GM23248 (cell line): Measurements from ENCODE around the gene TRHDE. TPM values are rescaled to one million over a fixed set of nuclear protein-coding genes. Genes with fewer than 3 reads are reported as not detected.

ENCODE experiments used
- DNase-seq: peaks from one replicate; pipeline ENCODE4 v3.0.0-alpha.2; 2015
- H2AFZ ChIP-seq: fragments of 200-600 bp; sonication (generic); 2 replicates; pipeline ENCODE4 v1.6.1; 2016; ENCODE audit warnings: antibody characterized with exemption
- H3F3A ChIP-seq: fragments of 200-600 bp; sonication (generic); 2 replicates; pipeline ENCODE4 v1.6.1; 2016; ENCODE audit warnings: mild to moderate bottlenecking, antibody characterized with exemption, mixed run types; ENCODE audit not compliant: insufficient read depth
- H3K27ac ChIP-seq: fragments of 200-600 bp; sonication (generic); 2 replicates; pipeline ENCODE4 v1.5.1; 2016; ENCODE audit warnings: mild to moderate bottlenecking
- H3K27me3 ChIP-seq: fragments of 200-600 bp; sonication (generic); replicated peaks from 2 replicates; pipeline ENCODE4 v1.6.1; 2016; ENCODE audit warnings: mild to moderate bottlenecking; ENCODE audit not compliant: insufficient read depth
- H3K36me3 ChIP-seq: fragments of 200-600 bp; sonication (generic); 2 replicates; pipeline ENCODE4 v1.6.1; 2016; ENCODE audit warnings: low read depth, mild to moderate bottlenecking
- H3K4me1 ChIP-seq: fragments of 200-600 bp; sonication (generic); 2 replicates; pipeline ENCODE4 v1.6.1; 2016; ENCODE audit warnings: mild to moderate bottlenecking; ENCODE audit not compliant: insufficient read depth
- H3K4me2 ChIP-seq: fragments of 200-600 bp; sonication (generic); one replicate; pipeline ENCODE4 v1.6.1; 2016; ENCODE audit warnings: mild to moderate bottlenecking; ENCODE audit not compliant: unreplicated experiment
- H3K4me3 ChIP-seq: fragments of 200-600 bp; sonication (generic); 2 replicates; pipeline ENCODE4 v1.5.1; 2016; ENCODE audit warnings: mild to moderate bottlenecking
- H3K79me2 ChIP-seq: fragments of 200-600 bp; sonication (generic); 2 replicates; pipeline ENCODE4 v1.6.1; 2016; ENCODE audit warnings: mild to moderate bottlenecking; ENCODE audit not compliant: insufficient read depth
- H3K9ac ChIP-seq: fragments of 200-600 bp; sonication (generic); 2 replicates; pipeline ENCODE4 v1.6.1; 2016; ENCODE audit warnings: mild to moderate bottlenecking
- H3K9me2 ChIP-seq: fragments of 200-600 bp; sonication (generic); 2 replicates; pipeline ENCODE4 v1.6.1; 2016; ENCODE audit warnings: mixed run types, mild to moderate bottlenecking, moderate library complexity; ENCODE audit not compliant: insufficient read depth
- H3K9me3 ChIP-seq: fragments of 200-600 bp; sonication (generic); one replicate; pipeline ENCODE4 v1.6.1; 2017; ENCODE audit warnings: low read depth
- H4K20me1 ChIP-seq: fragments of 200-600 bp; sonication (generic); 2 replicates; pipeline ENCODE4 v1.6.0; 2016; ENCODE audit not compliant: insufficient read depth
- EZH2 ChIP-seq: fragments of 200-600 bp; sonication (generic); IDR thresholded peaks from 2 replicates; pipeline ENCODE4 v1.6.1; 2018; ENCODE audit warnings: antibody characterized with exemption, mild to moderate bottlenecking; ENCODE audit not compliant: insufficient read depth, poor library complexity, severe bottlenecking
- EZH2phosphoT487 ChIP-seq: fragments of 200-600 bp; sonication (generic); IDR thresholded peaks from 2 replicates; pipeline ENCODE4 v1.6.1; 2018; ENCODE audit warnings: antibody characterized with exemption, moderate library complexity, mild to moderate bottlenecking, low read depth; ENCODE audit not compliant: insufficient read depth
- WGBS, 2 experiments: methylation state at CpG; one replicate each; pipeline ENCODE4 v1.1.6; 2015 to 2017; ENCODE audit warnings: low lambda C conversion rate in 2 of 2, low coverage in 1 of 2; ENCODE audit errors: missing lambda C conversion rate in 2 of 2; 5-methylcytosine and 5-hydroxymethylcytosine counted together
- in situ Hi-C: fragments of 300-500 bp; cut with MboI; formaldehyde crosslinking; loops from 2 replicates; pipeline ENCODE4 v1.15.0; 2020
- polyA plus RNA-seq: library from polyadenylated mRNA; unstranded; fragments of >200 nt; fragmentation: Nextera tagmentation; extraction: Ambion mirVana; gene quantifications from 2 replicates; pipeline ENCODE4 v1.2.1, GENCODE V29; 2016
- total RNA-seq: library from RNA; depleted of rRNA; stranded (reverse); fragments of >200 nt; shearing (Covaris generic); gene quantifications from 2 replicates; pipeline ENCODE4 v1.2.3, GENCODE V29; 2014

TRHDE gene
- total and polyA plus RNA-seq, 2 experiments from 2014 or later, result 1.4 to 2.8 TPM

- in situ Hi-C loops, result no loop called here
- Histone ChIP-seq H3K4me2 (no peak overlapping the region), H4K20me1 (no peaks in the 10 kb centered on the region), H3K27me3 (no peaks in the 10 kb centered on the region), H3K9me3 (no peaks in the 10 kb centered on the region), H3F3A (no peaks in the 10 kb centered on the region), H3K4me1 (no peaks in the 10 kb centered on the region), H2AFZ (no peak overlapping the region), H3K9me2 (no peaks in the 10 kb centered on the region), H3K27ac (no peak overlapping the region), H3K9ac (no peak overlapping the region), H3K36me3 (no peaks in the 10 kb centered on the region), H3K79me2 (no peaks in the 10 kb centered on the region), H3K4me3 (no peak overlapping the region)
- DNase-seq, result no peak
- 45 to 55% methylated on average over 3 of the region's 3 CpGs for WGBS, 2 experiments
- no peak for TF ChIP-seq EZH2
- TF ChIP-seq EZH2phosphoT487, result no peak
Observed at GRCh38 chr12:72315858-72316257, 43.7 kb downstream of the TRHDE start.

GRCh38 chr12:72318341-72318740 is 46.2 kb downstream of the TRHDE start:
- Histone ChIP-seq H3K27ac (no peak overlapping the region), H3K4me1 (no peaks in the 10 kb centered on the region), H3K27me3 (no peaks in the 10 kb centered on the region), H3K9me3 (no peaks in the 10 kb centered on the region), H4K20me1 (no peaks in the 10 kb centered on the region), H3K9me2 (no peaks in the 10 kb centered on the region), H3K4me2 (no peak overlapping the region), H2AFZ (no peak overlapping the region), H3K36me3 (no peaks in the 10 kb centered on the region), H3K4me3 (no peak overlapping the region), H3K9ac (no peak overlapping the region), H3K79me2 (no peaks in the 10 kb centered on the region), H3F3A (no peaks in the 10 kb centered on the region)
- TF ChIP-seq EZH2 (no peak), EZH2phosphoT487 (no peak)
- in situ Hi-C loops, result no loop called here
- DNase-seq, result no peak
- 28 to 33% methylated on average over 4 of the region's 4 CpGs for WGBS, 2 experiments

- in situ Hi-C loops, result no loop called here
- Histone ChIP-seq H2AFZ (no peak overlapping the region; the same call in 1 of the 2 replicates), H4K20me1 (no peaks in the 10 kb centered on the region), H3K4me3 (no peak overlapping the region), H3K4me1 (no peaks in the 10 kb centered on the region), H3K36me3 (no peaks in the 10 kb centered on the region), H3K9ac (no peak overlapping the region), H3K9me3 (no peaks in the 10 kb centered on the region), H3K9me2 (no peaks in the 10 kb centered on the region), H3F3A (no peaks in the 10 kb centered on the region), H3K4me2 (no peak overlapping the region), H3K27ac (0 out of 2 replicates have a peak overlapping the region, but pooled peaks have one; percentile 30), H3K27me3 (no peaks in the 10 kb centered on the region), H3K79me2 (no peaks in the 10 kb centered on the region)
- 18% methylated on average over 1 of the region's 1 CpG for WGBS, 2 experiments
- DNase-seq, result peak; percentile 26
- TF ChIP-seq EZH2phosphoT487, result no peak
- TF ChIP-seq EZH2, result no peak
Observed at GRCh38 chr12:72323881-72324280, 51.7 kb downstream of the TRHDE start.

DNA sequence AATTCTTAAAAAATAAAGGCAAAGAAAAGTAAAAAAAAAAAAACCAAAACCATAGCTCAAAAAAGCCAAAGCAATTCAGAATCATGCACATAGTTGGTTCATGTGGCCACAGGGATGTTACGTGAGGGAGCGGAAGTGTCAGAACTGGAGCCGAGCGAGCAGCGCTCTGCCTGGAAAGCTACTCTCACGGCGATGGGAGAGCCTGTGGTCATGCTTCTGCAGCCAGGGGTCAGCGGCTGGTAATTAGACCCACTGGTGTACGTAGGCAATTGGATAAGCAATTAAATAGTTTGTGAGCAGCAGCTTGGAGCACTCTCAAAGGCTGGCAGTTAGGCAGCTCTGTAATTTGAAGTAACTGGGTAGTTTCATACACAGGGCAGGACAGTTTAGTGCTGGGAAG is 58.1 kb downstream of the TRHDE start:
- Histone ChIP-seq H3K9me3 (no peaks in the 10 kb centered on the region), H3K9ac (no peak overlapping the region), H3K4me1 (no peaks in the 10 kb centered on the region), H3K27me3 (no peaks in the 10 kb centered on the region), H2AFZ (no peak overlapping the region), H3K36me3 (no peaks in the 10 kb centered on the region), H3K79me2 (no peaks in the 10 kb centered on the region), H3K27ac (no peak overlapping the region), H3K4me2 (no peak overlapping the region), H3F3A (no peaks in the 10 kb centered on the region), H3K9me2 (no peaks in the 10 kb centered on the region), H3K4me3 (no peak overlapping the region), H4K20me1 (no peaks in the 10 kb centered on the region)
- TF ChIP-seq EZH2, result no peak
- no peak for TF ChIP-seq EZH2phosphoT487
- in situ Hi-C loops, result no loop called here
- no peak for DNase-seq
- 59 to 60% methylated on average over 9 of the region's 9 CpGs for WGBS, 2 experiments

DNA sequence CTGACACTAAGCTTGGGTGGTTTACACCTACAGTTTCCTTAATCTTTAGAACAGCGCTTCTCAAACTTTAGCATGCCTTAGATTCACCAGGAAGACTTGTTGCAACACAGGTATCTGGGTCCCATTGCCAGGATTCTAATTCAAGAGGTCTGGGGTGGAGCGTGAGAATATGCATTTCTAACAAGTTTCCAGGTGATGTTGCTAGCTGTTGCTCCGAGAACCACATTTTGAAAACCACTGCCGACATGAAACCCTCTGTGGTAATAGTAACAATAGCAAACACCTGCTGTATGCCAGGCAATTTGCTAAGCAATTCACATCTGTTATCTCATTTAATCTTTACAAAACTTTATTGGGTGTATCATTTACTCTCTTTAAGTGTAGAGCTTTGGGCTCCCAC is 58.6 kb downstream of the TRHDE start:
- Histone ChIP-seq H3K4me2 (no peak overlapping the region), H2AFZ (no peak overlapping the region), H3K9me2 (no peaks in the 10 kb centered on the region), H3K4me1 (no peaks in the 10 kb centered on the region), H3K9ac (no peak overlapping the region), H4K20me1 (no peaks in the 10 kb centered on the region), H3K9me3 (no peaks in the 10 kb centered on the region), H3F3A (no peaks in the 10 kb centered on the region), H3K27me3 (no peaks in the 10 kb centered on the region), H3K27ac (no peak overlapping the region), H3K36me3 (no peaks in the 10 kb centered on the region), H3K4me3 (no peak overlapping the region), H3K79me2 (no peaks in the 10 kb centered on the region)
- TF ChIP-seq EZH2phosphoT487, result no peak
- no peak for TF ChIP-seq EZH2
- no peak for DNase-seq
- in situ Hi-C loops, result no loop called here
- WGBS, 2 experiments, result 31 to 40% methylated on average over 4 of the region's 4 CpGs
